ENCODE measurements around the gene TM2D1.

Gene TM2D1

GRCh38 chr1:61724813-61725694, at the start of gene TM2D1:
Gene TM2D1 (minus strand): TSS chr1:61725141. CDS start chr1:61725120, 21 bp downstream.
- H3K4me1 Mint-ChIP-seq, result peaks cover 21% of the 10 kb centered on the region
- ATAC-seq (peak; percentile 95), DNase-seq (peak; percentile 83 to 91)
- no peaks in the 10 kb centered on the region for H3K9me3 Mint-ChIP-seq
- no peaks in the 10 kb centered on the region for H3K27me3 Mint-ChIP-seq
- peak within 1 kb of the TSS; percentile 99 to 100 for H3K27ac Mint-ChIP-seq
- H3K4me3 Mint-ChIP-seq, result peak within 1 kb of the TSS; percentile 94 to 100

GRCh38 chr1:61770131-61770530, 45.2 kb upstream of the TM2D1 start:
- H3K27me3 Mint-ChIP-seq, result no peaks in the 10 kb centered on the region
- H3K4me3 Mint-ChIP-seq, result no peak overlapping the region
- no peak for DNase-seq
- no peaks in the 10 kb centered on the region for H3K9me3 Mint-ChIP-seq
- no peak overlapping the region for H3K27ac Mint-ChIP-seq
- ATAC-seq, result no peak
- H3K4me1 Mint-ChIP-seq, result no peaks in the 10 kb centered on the region

- H3K4me1 Mint-ChIP-seq, result peaks cover 34% of the 10 kb centered on the region
- DNase-seq, result no peak
- H3K27me3 Mint-ChIP-seq, result no peaks in the 10 kb centered on the region
- H3K9me3 Mint-ChIP-seq, result no peaks in the 10 kb centered on the region
- peak overlapping the region in 1 of 2 donors; percentile 63 for H3K27ac Mint-ChIP-seq
- ATAC-seq, result no peak
- no peak overlapping the region for H3K4me3 Mint-ChIP-seq
Observed at GRCh38 chr1:61757950-61758349, 33.0 kb upstream of the TM2D1 start.

GRCh38 chr1:61756773-61757172, 31.8 kb upstream of the TM2D1 start:
- no peak for ATAC-seq
- no peak for DNase-seq
- Mint-ChIP-seq H3K27ac (no peak overlapping the region), H3K4me3 (no peak overlapping the region), H3K9me3 (no peaks in the 10 kb centered on the region), H3K27me3 (no peaks in the 10 kb centered on the region), H3K4me1 (peaks cover 34% of the 10 kb centered on the region)

- no peak overlapping the region for H3K4me3 Mint-ChIP-seq
- no peaks in the 10 kb centered on the region for H3K27me3 Mint-ChIP-seq
- DNase-seq, result no peak
- H3K4me1 Mint-ChIP-seq, result peaks cover 26% of the 10 kb centered on the region
- peak overlapping the region; percentile 75 to 80 for H3K27ac Mint-ChIP-seq
- ATAC-seq, result no peak
- H3K9me3 Mint-ChIP-seq, result no peaks in the 10 kb centered on the region
Observed at GRCh38 chr1:61754545-61754944, 29.6 kb upstream of the TM2D1 start.

GRCh38 chr1:61753998-61754508, 29.1 kb upstream of the TM2D1 start:
- DNase-seq (no peak), ATAC-seq (peak; percentile 84)
- no peaks in the 10 kb centered on the region for H3K27me3 Mint-ChIP-seq
- H3K4me3 Mint-ChIP-seq, result no peak overlapping the region
- H3K4me1 Mint-ChIP-seq, result peaks cover 26% of the 10 kb centered on the region
- H3K9me3 Mint-ChIP-seq, result no peaks in the 10 kb centered on the region
- peak overlapping the region in 1 of 2 donors; percentile 80 for H3K27ac Mint-ChIP-seq

- H3K9me3 Mint-ChIP-seq, result no peaks in the 10 kb centered on the region
- ATAC-seq (no peak), DNase-seq (no peak)
- peaks cover 18% of the 10 kb centered on the region for H3K4me1 Mint-ChIP-seq
- H3K27me3 Mint-ChIP-seq, result no peaks in the 10 kb centered on the region
- H3K27ac Mint-ChIP-seq, result no peak overlapping the region
- no peak overlapping the region for H3K4me3 Mint-ChIP-seq
Observed at GRCh38 chr1:61752921-61753389, 28.0 kb upstream of the TM2D1 start.

GRCh38 chr1:61749574-61749973, 24.6 kb upstream of the TM2D1 start:
- DNase-seq (no peak), ATAC-seq (no peak)
- Mint-ChIP-seq H3K27ac (no peak overlapping the region), H3K27me3 (no peaks in the 10 kb centered on the region), H3K4me1 (peaks cover 26% of the 10 kb centered on the region), H3K4me3 (no peak overlapping the region), H3K9me3 (no peaks in the 10 kb centered on the region)

- Mint-ChIP-seq H3K4me3 (no peak overlapping the region), H3K27ac (peak overlapping the region in 1 of 2 donors; percentile 42), H3K4me1 (peaks cover 27% of the 10 kb centered on the region), H3K9me3 (no peaks in the 10 kb centered on the region), H3K27me3 (no peaks in the 10 kb centered on the region)
- ATAC-seq, result no peak
- no peak for DNase-seq
Observed at GRCh38 chr1:61748566-61748965, 23.6 kb upstream of the TM2D1 start.

- Mint-ChIP-seq H3K9me3 (no peaks in the 10 kb centered on the region), H3K27ac (no peak overlapping the region), H3K27me3 (no peaks in the 10 kb centered on the region), H3K4me3 (no peak overlapping the region), H3K4me1 (peaks cover 32% of the 10 kb centered on the region)
- ATAC-seq, result no peak
- no peak for DNase-seq
Observed at GRCh38 chr1:61746813-61747212, 21.9 kb upstream of the TM2D1 start.

- H3K27ac Mint-ChIP-seq, result no peak overlapping the region
- H3K4me3 Mint-ChIP-seq, result peak overlapping the region in 1 of 2 donors; percentile 80
- H3K27me3 Mint-ChIP-seq, result no peaks in the 10 kb centered on the region
- ATAC-seq (no peak), DNase-seq (no peak)
- H3K9me3 Mint-ChIP-seq, result no peaks in the 10 kb centered on the region
- peaks cover 44% of the 10 kb centered on the region for H3K4me1 Mint-ChIP-seq
Observed at GRCh38 chr1:61743716-61744580, 19.0 kb upstream of the TM2D1 start.

GRCh38 chr1:61743431-61743705, 18.4 kb upstream of the TM2D1 start:
- Mint-ChIP-seq H3K27me3 (no peaks in the 10 kb centered on the region), H3K4me3 (peak overlapping the region; percentile 76 to 80), H3K9me3 (no peaks in the 10 kb centered on the region), H3K27ac (peak overlapping the region in 1 of 2 donors; percentile 73), H3K4me1 (peaks cover 44% of the 10 kb centered on the region)
- ATAC-seq (no peak), DNase-seq (no peak)

- H3K27ac Mint-ChIP-seq, result peak overlapping the region; percentile 42 to 73
- peak; percentile 82 for ATAC-seq
Observed at GRCh38 chr1:61742620-61743430, 17.9 kb upstream of the TM2D1 start.

GRCh38 chr1:61741711-61742619, 17.0 kb upstream of the TM2D1 start, which contains the start of gene PATJ:
Gene PATJ (plus strand): TSS chr1:61742480. CDS start chr1:61762893, 20,413 bp downstream.
- DNase-seq, result peak; percentile 67 to 70

More at GRCh38 chr1:61742620-61743430, 17.9 kb upstream of the TM2D1 start:
- Mint-ChIP-seq H3K4me1 (peaks cover 44% of the 10 kb centered on the region), H3K9me3 (no peaks in the 10 kb centered on the region), H3K4me3 (peak overlapping the region; percentile 76 to 93), H3K27me3 (no peaks in the 10 kb centered on the region)
- no peak for DNase-seq

More at GRCh38 chr1:61741711-61742619, 17.0 kb upstream of the TM2D1 start, which contains the start of gene PATJ:
- Mint-ChIP-seq H3K4me1 (peaks cover 37% of the 10 kb centered on the region), H3K27me3 (no peaks in the 10 kb centered on the region), H3K9me3 (no peaks in the 10 kb centered on the region), H3K27ac (peak within 1 kb of the TSS; percentile 93 to 94), H3K4me3 (peak within 1 kb of the TSS; percentile 92 to 93)
- peak; percentile 89 for ATAC-seq

Measured in stimulated activated naive CD8-positive, alpha-beta T cell treated with anti-CD3 and anti-CD28 coated beads, Interleukin-15, amount 100 ng/mL, for 72 hours (primary cell).